Urothelium cell line (cell line): ENCODE data around the gene ADAM33.

Experiments
- DNase-seq: peaks from one replicate; pipeline ENCODE4 v3.0.0; 2011; ENCODE audit warnings: low spot score, mixed read lengths
- FAIRE-seq: peaks from 2 replicates; lab custom pipeline; 2011; peaks lifted over from hg19 to GRCh38; lab: Jason Lieb, UNC

ADAM33 gene, protein sequence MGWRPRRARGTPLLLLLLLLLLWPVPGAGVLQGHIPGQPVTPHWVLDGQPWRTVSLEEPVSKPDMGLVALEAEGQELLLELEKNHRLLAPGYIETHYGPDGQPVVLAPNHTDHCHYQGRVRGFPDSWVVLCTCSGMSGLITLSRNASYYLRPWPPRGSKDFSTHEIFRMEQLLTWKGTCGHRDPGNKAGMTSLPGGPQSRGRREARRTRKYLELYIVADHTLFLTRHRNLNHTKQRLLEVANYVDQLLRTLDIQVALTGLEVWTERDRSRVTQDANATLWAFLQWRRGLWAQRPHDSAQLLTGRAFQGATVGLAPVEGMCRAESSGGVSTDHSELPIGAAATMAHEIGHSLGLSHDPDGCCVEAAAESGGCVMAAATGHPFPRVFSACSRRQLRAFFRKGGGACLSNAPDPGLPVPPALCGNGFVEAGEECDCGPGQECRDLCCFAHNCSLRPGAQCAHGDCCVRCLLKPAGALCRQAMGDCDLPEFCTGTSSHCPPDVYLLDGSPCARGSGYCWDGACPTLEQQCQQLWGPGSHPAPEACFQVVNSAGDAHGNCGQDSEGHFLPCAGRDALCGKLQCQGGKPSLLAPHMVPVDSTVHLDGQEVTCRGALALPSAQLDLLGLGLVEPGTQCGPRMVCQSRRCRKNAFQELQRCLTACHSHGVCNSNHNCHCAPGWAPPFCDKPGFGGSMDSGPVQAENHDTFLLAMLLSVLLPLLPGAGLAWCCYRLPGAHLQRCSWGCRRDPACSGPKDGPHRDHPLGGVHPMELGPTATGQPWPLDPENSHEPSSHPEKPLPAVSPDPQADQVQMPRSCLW

DNA sequence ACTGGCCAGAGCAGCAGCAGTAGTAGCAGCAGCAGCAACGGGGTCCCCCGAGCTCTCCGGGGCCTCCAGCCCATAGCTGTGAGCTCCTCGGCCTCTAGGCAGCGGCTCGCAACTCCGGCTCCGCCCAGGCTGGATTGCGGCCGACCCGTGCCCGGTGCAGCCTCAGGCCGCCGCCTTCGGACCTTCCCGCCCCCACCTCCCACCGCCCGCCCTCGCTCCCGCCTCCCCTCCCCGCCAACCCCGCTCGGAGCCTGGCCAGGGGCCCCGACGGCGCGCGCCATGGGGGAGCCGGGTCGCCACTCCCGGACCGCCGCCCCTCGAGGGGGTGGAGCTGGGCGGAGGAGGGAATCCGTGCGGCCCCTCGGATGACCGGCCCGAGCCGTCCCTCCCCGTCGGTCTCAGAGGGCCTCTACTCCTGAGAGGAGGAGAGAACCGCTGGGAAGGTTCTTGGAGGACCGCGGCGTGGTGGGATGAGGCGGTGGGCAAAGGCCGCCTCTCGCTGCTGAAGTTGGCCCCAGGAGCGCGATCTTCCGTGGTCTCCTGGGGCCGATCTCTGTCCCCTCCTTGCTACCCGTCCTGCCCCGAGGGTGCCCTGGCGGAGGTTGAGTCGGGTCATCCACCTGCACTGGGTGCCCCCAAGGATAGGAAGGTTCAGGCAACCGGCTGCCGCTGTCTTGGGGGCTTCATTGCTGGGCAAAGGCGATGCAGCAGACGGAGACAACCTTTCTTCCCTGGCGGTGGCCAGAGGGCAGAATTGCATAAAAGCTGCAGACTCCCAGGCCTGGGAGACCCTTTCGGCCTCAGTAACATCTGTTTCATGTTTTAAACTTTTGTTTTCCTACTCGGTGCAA is at the start of gene ADAM33:
Gene ADAM33, minus strand, starts transcription at position 80 of the 851 bp plus-strand sequence. Its CDS starts 6 bp downstream, at position 74.
- DNase-seq: no peak
- no peak for FAIRE-seq

DNA sequence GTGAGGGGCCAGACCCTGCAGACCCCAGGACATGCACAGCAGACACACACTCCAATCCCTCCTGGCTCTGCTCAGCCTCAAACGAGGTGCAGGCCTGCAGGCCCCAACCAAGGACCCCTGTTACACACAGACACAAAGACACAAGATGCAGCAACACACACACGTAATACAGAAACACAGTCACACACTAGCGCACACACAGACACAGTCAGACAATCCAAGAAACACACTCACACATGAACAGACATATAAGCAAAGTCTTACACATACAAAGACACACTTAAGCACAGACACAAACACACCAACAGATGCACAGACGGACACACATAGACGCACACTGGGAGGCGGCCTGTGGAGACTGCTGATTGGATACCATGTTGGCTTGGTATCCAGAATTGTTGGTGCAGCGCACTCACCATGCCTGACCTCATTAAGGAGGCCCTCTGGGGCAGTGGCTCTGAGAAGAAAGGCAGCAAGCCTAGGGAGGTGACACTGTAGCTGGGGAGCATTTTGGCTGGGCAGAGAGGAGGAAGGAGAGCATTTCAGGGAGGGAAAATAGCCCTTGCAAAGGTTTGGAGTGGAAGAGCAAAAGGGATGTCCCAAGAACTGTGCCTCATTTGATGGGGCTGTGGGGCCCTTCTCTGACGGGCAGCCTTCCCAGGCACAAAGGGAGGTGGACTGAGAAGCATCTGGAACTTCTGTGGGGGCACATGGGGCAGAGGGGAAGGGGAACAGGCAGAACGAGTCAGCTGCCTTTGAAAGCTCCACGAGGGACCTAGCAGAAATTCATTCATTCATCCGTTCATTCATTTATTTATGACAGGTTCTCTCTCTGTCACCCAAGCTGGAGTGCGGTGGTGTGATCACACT is 49.2 kb upstream of the ADAM33 start:
- DNase-seq: no peak
- FAIRE-seq: no peak

DNA sequence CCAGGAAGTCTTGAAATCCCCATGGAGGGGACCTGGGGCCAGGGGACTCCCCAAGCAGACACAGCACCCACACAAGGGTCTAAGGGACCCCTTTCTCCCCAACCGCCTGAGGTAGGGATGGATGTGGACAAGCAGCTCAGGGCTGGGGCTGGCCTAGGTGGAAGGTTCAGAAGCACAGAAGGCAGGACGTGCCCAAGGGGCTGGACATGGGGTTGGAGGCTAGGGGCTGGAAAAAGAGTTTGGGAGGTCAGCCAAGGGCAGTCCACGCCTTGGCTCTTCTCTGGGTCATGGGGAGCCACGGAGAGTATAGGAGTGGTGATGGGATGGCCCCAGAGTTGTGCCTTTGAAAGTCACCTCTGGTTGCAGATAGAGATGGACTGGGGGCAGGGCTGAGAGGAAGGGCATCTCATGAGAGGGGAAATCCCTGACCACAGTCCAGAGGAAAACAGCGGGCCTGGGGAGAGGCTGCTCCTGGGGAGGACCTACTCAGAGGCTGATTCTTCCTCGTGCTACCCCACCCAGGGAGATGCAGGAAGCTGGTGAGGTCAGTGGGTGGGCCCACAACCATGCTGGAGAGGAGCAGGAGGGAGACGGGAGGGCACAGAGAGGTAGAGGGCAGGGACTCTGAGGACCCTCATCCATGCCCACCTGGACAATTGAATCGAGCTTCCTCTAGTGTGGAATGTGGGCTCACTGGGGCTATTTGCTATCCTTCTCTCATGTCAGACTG is 48.2 kb upstream of the ADAM33 start:
- FAIRE-seq (no peak), DNase-seq (no peak)

DNA sequence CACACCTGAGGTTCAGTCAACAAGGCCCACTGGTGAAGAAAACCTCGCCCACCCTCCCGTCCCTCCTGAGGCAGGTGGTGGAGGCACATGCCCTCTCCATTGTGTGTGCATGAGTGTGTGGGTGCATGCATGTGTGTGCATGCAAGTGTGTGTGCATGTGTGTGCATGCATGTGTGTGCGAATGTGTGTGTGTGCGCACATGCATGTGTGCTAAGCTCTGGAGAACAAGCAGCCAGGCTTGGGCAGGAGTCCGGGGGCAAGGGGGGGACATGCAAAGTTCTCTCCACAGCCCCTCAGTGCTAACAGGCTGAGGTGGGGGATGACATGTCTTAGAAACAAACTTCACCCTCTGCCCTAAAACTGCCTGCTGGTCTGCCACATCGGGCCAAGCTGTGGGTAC is 47.6 kb upstream of the ADAM33 start:
- DNase-seq (no peak), FAIRE-seq (peak; percentile 13)

DNA sequence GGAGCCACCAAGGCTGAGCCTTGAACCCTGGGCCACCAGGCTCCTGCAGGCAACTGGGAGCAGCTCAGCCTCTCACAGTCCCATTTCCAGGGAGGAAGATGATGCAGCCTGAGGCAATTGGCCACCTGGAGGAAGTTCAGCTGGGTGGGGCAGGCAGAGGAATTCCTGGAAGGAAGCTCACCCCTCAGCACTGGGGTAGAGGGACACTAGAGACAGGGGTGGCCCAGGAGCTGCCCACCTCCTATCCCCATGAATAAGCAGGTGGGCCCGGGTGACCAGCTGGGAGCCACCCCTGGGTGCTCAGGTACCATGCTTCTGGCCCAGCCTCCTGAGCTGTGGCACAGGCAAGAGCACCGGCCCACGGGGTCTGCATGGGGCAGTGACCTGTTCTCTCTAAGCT is 47.1 kb upstream of the ADAM33 start:
- no peak for DNase-seq
- no peak for FAIRE-seq

DNA sequence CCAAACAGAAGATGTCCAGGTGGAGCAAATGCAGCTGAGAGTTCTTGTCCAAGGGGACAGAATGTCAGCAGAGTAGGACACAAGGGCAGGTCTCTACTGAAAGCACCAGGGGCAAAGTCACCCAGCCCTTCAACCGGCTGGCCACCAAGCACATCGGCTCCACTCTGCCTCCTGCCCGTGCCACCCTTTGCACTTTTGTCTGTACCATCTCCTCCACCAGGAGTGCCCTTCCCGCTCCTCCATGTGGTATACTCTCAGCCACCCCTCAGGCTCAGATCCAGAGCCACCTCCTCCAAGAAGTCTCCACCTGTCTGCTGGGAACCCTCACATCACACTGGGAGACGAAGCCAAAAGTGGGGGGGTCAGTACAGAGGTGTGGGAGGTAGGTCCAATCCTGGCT is 46.5 kb upstream of the ADAM33 start:
- FAIRE-seq: no peak
- DNase-seq: no peak

DNA sequence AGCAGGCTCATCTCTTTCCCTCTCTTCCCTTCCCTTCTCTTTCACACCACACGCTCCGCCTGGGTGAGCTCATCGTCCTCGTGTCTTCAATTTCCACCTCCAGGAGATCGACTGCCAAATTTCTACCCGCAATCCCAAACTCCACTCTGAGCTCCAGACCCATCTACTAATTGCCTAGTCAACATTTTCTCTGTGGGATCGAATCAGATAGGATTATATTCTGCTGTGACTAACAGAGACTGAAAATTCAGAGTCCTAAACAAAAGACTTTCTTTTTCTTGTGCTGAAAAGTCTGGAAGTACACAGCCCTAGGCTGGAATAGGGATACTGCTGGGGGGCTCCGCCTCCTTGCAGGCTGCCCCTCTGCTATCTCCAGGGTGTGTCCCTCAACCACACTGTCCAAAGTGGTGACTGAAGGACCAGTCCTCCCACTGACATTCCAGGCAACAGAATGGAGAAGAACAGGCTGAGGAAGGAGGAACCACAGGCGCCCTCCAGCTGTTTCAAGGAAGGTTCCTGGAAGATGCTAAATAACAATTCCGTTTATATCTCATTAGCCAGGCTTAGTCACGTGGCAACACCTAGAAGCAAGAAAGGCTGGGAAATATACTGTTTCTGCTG is 45.7 kb upstream of the ADAM33 start:
- DNase-seq (no peak), FAIRE-seq (no peak)

DNA sequence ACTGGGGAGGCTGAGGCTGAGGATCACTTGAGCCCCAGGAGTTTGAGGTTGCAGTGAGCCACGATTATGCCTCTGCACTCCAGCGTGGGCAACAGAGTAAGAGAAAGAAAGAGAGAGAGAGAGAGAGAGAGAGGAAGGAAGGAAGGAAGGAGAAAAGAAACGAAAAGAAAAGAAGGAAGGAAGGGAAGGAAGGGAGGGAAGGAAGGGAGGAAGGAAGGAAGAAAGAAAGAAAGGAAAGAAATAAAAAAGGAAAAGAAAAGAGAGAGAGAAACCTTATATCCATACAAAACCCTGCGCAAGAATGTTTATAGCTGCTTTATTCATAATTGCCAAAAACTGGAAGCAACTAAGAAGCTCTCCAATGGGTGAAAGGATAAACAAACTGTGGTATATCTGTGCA is 42.5 kb upstream of the ADAM33 start:
- DNase-seq: no peak
- FAIRE-seq: no peak

DNA sequence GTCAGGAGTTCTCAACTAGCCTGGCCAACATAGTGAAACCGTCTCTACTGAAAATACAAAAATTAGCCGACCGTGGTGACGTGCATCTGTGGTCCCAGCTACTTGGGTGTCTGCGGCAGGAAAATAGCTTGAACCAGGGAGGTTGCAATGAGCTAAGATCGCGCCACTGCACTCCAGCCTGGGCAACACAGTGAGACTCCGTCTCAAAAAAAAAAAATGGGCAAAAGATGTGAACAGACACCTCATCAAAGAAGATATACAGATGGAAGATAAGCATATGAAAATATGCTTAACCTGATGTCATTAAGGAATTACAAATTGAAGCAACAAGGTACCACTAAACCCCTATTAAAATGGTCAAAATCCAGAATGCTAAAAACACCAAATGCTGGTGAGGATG is 41.5 kb upstream of the ADAM33 start:
- FAIRE-seq (no peak), DNase-seq (no peak)

DNA sequence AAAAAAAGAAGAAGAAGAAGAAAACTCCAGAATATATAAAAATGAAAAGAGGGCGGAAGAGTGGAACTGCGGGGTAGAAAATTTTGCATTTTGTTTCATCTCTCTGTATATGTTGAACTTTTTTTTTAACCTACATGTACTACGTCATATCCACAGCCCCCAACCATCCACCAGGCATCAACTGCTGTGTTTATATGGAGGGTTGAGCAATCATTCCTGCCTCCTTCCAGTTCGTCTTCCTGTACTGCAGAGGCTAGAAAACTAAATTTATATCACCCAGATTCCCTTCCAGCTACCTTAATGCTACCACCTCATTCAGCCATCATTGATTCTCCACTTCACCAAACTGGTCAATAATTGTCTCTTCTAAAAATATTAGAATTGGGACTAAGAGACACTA is 40.1 kb upstream of the ADAM33 start:
- FAIRE-seq (no peak), DNase-seq (no peak)

DNA sequence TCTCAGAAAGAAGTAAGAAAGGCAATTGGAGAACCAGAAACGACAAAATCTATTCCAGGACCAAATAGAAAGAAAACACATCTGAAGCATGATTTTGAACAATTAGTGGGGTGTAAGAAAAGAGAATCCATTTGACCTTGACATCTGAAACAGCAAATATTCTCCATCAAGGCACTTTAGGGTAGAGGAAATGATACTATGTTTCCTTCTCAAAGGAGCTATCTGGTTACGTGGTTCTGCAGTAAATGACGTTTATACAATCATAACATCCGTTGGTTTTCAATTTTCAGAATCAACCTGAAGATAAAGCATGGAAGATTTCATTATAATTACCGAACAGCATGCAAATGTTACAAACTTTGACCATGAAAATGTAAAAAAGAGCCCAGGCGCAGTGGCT is 38.8 kb upstream of the ADAM33 start:
- no peak for FAIRE-seq
- DNase-seq: no peak

DNA sequence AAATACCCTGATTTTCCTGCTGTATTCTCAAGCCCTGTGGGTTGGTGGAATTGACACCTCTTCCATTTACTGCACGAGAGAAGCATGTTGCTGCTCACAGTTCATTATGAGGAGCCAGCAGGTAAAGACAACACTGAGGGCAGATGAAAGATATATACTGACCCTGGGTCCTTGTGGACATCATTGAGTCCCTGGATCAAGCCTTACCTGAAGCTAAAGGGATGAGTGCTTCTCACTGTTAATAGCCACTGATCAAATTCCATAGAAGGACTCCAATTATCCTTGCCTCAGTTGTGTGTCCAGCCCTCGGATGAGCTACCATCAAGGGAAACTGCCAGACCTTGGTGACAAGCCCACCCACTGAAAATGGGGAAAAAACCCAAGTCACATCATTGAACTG is 38.3 kb upstream of the ADAM33 start:
- FAIRE-seq (no peak), DNase-seq (no peak)

DNA sequence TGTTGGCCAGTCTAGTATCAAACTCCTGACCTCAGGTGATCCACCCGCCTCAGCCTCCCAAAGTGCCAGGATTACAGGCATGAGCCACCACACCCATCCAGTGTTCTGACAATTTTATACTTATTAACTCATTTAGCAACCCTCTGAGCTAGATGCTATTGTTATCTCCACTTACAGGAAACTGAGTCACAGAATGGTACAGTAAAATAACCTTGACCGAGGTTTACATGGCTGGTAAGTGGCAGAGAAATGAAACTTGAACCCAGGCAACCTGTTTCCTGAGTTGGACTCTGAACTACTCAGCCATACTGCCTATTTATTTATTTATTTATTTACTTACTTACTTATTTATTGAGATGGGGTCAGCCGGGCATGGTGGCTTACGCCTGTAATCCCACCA is 37.2 kb upstream of the ADAM33 start:
- FAIRE-seq: no peak
- no peak for DNase-seq

DNA sequence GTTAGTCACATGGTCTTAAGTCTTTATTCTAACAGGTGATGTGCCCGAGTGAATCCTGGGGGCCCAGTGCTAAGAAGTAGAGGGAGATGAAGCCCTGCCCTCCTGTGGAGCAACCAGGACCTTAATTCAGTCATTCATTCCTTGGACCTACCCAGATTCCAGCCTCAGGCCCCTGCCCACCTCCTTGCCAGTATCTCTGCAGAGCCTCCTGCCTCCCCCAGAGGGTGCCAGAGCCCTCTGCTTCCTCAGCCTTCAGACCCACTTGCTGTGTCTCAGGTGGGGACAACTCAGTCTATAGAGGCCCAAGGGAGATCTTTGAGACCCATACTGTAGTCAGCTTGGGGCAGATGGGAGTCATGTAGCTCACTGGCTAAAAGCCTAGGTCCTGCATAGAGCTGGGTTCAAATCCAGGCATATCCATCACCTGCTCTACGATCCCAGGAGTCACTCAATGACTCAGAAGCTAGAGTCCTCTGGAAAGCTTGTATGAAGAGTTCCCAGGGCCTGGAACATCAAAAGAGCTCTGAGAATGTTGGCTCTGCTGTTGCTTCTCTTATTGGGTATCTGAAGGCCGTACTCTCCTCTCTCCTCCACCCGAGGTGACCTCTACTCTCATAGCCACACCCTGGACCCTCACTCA is 34.5 kb upstream of the ADAM33 start:
- FAIRE-seq (no peak), DNase-seq (peak; percentile 50)

DNA sequence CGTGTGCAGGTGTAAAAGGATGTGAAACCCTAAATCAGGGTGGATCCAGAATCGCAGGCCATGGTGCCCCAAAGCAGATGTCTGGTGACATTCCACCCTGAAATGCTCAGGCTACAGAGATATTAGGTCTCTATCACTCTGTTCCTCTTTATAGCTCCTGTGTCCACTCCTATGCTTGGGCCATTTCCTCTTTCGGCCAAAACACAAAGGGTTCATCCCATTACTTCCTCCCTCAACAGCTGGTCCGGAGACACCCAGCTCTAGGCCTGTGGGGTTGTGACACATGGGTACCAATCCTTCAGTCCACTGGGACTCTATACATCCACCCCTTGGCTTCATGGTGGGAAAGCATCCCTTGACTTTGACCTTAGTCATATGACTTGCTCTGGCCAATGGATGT is 32.3 kb upstream of the ADAM33 start:
- FAIRE-seq (no peak), DNase-seq (no peak)

DNA sequence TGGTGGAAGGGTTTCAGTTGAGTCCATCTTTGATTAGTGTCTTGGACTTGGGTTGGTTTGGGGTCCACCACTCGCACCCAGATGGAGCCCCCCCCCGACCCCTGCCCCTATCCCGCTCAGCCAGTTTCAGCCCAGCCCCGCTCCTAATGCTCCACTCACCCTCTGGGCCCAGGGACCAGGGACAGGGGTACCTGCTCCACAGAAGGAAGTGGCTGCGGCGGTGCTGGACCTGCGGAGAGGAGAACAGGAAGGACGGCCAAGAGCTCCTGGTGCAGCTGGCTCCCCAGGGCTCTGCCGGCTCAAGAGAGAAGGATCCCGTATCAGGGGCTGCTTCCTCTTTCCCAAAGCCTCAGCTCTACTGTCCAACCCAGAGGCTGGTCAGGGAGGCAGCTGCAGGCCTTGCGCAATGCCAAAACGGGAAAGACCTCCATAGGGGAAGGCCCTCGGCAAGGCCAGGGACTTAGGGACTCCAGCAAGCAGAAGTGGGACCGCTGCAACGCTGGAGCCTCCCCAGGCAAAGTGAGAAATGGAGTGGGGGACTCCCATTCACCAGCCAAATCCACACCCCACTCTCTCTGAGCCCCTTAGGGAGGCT is 30.6 kb upstream of the ADAM33 start, which contains the start of gene SIGLEC1:
Gene SIGLEC1, minus strand, starts transcription at position 322 of the 595 bp plus-strand sequence. CDS start 5,472 bp downstream, outside the sequence.
- DNase-seq (no peak), FAIRE-seq (no peak)

DNA sequence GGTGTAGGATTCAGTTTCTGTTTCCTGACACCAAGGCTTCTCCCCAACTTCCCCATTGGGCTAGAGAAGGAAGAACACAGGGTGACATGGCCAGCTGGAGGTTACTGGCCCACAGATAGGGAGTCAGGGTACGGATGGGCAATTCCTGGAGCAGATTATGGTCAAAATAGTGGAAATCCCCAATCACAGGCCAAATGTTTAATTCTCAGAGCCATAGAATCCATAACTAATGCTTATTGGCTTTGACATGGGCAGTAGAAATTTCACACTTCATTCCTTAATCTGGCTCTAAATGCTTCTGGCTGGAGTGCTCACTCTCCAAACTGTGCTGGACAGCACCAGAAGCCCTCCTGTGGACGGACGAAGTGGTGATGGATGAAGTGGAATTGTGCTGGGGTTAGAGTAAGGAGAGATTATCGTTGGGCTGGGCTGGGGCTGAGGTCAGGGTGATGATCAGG is 29.7 kb upstream of the ADAM33 start:
- FAIRE-seq (no peak), DNase-seq (no peak)
